Measurements from ENCODE around the gene KIF26B.
"Not testable (repeated sequence)": the region's sequence is repeated elsewhere in the genome, so short reads cannot be mapped to it uniquely, and the experiment has no call there.

Gene KIF26B

DNA sequence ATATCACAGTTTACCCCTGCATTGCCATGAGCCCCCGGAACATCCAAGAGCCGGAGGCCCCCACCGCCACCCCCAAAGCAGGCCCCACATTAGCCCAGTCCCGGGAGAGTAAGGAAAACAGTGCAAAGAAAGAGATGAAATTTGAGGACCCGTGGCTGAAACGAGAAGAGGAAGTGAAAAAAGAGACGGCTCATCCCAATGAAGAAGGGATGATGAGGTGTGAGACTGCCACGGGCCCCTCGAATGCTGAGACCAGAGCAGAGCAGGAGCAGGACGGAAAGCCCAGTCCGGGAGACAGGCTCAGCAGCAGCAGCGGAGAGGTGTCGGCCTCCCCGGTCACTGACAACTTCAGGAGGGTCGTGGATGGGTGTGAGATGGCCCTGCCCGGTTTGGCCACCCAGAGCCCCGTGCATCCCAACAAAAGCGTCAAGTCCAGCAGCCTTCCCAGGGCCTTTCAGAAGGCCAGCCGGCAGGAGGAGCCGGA, 532.4 kb downstream of the KIF26B start:
- no peak for DNase-seq

DNA sequence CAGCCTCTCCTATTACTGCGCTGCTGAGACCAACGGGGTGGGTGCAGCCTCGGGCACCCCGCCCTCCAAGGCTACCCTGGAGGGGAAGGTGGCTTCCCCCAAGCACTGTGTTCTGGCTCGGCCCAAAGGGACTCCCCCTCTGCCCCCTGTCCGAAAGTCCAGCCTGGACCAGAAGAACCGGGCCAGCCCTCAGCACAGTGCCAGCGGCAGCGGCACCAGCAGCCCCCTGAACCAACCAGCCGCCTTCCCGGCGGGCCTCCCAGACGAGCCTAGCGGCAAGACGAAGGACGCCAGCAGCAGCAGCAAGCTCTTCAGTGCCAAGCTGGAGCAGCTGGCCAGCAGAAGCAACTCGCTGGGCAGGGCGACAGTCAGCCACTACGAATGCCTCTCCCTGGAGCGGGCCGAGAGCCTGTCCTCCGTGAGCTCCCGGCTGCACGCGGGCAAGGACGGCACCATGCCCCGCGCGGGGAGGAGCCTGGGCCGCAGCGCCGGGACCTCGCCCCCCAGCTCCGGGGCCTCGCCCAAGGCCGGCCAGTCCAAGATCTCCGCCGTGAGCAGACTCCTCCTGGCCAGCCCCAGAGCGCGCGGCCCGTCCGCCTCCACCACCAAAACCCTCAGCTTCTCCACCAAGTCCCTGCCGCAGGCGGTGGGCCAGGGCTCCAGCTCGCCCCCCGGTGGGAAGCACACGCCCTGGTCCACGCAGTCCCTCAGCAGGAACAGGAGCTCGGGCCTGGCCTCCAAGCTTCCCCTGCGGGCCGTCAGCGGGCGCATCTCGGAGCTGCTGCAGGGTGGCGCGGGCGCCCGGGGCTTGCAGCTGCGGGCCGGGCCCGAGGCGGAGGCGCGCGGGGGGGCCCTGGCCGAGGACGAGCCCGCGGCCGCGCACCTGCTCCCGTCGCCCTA, 533.1 kb downstream of the KIF26B start:
- no peak for DNase-seq

DNA sequence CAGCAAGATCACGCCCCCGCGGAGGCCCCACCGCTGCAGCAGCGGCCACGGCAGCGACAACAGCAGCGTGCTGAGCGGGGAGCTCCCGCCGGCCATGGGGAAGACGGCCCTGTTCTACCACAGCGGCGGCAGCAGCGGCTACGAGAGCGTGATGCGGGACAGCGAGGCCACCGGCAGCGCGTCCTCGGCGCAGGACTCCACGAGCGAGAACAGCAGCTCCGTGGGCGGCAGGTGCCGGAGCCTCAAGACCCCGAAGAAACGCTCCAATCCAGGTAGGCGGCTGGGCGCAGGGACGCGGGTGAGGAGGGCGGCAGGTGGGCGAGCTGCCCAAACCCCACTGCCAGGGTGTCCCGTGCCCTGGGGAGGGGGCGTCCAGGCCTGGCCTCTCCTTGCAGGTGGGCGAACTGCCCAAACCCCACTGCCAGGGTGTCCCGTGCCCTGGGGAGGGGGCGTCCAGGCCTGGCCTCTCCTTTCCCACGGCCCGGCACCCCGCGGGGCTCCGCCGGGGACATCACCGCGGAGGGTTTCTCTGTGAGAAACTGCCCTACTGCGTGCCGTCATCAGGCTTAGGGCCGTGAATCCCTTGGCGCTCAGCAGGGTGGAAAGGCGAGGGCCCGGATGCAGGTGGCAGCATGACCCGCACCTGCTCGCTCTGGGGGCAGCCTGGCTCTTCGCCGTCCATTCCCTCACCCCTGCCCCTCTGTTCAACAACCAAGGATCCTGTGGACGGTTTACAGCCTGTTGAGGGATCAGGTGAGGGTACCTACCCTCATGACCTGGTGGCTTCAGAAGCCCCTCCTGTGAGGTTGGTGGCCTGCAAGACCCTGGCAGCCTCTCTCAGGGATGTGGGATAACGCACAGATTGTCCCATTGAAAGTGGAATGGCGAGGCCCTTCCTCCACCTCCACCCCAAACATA, 534.0 kb downstream of the KIF26B start:
- no peak for DNase-seq

DNA sequence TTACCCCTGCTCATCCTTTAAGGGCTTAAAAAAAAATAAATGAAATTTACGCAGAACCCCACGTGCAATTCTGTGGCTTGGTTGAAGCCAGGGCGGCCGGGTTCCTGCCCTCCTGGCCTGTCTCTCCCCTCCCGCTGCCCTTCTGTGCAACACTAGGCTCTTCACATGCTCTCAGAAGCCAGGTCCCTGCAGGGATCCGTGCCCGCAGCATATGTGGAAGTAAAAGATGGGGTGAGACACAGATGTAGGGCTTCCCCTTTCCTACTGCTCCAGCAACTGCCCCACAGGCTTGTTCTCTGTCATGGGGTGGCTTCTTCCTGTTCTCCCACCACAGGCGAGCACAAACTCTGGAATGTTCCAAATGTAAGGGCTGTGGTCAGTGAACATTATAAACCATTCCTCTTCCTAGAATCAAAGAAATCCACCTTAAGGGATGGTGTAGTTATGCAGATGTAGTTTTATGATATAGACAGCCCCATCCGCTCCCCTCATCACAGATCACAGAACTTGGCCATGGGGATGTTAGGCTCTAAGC, 535.4 kb downstream of the KIF26B start:
- DNase-seq = peak; percentile 33

DNA sequence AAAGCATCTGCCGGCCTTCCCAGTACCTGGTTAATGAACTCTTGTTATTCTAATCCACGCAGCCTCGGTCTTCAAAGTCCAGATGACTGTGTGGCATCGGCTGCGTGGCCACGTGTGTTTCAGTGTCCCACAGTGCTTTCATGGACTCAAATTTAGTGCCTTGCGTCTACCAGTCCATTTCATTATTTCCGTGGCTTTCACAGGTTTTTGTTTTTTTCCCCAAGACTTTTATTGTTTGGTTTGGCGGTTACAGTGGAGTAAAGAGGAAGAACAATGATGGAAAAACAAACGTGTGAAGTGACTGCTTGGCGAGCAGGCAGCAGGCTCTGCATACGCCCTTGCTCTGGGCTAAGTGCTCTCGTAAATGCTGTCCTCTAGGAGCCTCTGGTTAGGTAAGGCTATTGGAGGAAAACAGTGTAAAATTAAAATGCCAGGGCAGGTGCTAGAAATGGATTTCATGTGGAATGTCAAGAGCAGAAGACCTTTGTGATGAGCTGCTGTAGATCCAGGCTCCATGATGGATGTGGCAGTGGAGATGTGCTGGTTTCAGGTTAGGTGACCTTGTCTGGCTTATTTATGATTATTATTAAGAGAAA, 536.3 kb downstream of the KIF26B start:
- no peak for DNase-seq

DNA sequence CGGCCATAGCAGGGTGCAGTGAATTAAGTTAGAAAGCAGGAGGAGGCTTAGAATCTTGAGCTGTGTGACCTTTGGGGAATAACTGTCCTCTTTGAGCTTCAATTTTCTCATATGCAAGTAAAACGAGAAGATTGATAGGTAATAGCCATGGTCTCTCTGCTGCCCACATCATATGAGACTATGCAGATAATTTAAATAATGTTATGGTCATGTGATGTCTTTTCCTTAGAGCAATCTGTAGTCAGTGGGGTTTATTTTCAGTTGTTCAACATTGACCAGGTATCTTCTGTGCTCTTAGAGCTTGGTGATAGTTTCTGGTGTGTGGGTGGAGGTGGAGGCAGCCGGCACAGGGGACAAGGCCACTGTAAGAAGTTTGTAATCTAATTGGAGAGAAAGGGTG, 537.1 kb downstream of the KIF26B start:
- DNase-seq = no peak

- DNase-seq = no peak
These were observed 537.5 kb downstream of the KIF26B start for GRCh38 chr1:245692318-245692717.

GRCh38 chr1:245693116-245693793, 538.5 kb downstream of the KIF26B start:
- DNase-seq = no peak

DNA sequence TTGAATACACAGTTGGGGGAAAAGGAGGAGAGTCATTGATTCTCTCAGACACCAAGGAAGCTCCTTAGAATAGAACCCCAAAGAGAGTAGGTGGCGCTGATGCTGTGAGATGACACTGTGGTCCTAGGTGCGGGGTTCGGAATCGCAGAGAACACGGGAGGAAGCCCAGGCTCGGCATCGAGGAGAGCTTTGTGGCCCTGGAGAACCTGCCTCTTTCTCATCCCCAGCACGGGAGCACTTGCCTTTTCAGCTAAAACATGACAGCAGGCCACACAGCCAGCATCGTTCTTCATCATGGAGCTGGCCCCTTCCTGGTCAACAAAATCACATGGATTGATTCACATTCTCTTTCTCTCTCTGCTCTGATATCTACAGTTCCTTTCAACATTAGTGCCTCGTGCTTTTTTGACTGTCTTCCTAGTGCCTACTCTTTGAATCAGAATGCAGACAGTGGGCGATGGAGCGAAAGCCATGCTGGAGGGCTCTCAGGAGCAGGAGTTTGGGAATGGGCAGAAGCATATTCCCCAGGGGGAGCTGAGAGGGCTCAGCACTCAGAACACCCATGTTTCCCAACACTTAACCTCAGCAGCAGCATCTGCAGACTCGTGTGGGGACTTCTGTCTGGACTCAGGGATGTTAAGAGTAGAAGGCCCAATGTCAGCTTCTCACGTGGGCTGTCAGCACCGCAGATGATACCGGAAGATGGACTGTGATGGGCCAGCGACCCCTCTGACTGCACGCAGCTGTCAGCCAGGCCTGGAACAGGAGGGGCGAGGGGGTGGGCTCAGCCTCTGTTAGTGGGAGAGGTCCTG, 539.4 kb downstream of the KIF26B start:
- no peak for DNase-seq

GRCh38 chr1:245694753-245695195, 540.0 kb downstream of the KIF26B start:
- DNase-seq = no peak

- DNase-seq = no peak
These were observed 540.4 kb downstream of the KIF26B start for GRCh38 chr1:245695211-245695610.

GRCh38 chr1:245695701-245696100, 540.9 kb downstream of the KIF26B start:
- not testable (repeated sequence) for DNase-seq

GRCh38 chr1:245698116-245698515, 543.3 kb downstream of the KIF26B start:
- DNase-seq = no peak

DNA sequence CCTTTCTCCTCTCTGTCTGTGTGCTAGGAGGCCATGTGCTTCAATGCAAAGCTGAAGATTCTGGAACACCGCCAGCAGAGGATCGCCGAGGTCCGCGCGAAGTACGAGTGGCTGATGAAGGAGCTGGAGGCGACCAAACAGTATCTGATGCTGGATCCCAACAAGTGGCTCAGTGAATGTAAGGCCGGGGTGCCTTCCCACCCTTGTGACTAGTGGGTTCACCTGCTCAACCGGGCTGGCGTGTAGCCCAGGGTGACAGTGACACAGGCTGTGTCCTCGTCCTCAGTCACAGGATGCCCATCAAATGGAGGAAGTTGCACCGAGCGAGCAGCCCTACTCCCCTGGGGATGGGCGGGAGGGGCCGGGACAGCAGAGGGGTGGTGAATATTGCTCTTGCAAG, 544.1 kb downstream of the KIF26B start:
- DNase-seq = no peak

GRCh38 chr1:245700631-245701030, 545.8 kb downstream of the KIF26B start:
- no peak for DNase-seq

DNA sequence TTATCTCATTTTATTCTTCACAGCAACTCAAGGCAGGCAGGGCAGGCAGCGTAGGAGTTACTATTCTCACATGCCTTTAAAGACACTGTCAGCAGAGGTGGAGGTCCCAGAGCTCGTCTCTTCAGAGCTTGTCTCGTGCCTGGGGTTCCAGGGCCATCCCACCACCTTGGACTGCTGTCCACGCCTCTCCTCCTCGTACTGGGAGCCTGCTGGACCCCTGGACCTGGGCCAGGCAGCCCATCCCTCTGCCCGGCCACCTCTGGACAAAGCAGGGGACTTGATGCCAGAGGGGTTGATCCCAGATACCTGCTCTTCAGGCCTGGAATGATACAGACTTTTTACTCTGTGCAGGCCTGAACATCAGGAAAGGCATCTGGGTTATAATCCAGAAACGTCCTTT, 546.8 kb downstream of the KIF26B start:
- no peak for DNase-seq

DNA sequence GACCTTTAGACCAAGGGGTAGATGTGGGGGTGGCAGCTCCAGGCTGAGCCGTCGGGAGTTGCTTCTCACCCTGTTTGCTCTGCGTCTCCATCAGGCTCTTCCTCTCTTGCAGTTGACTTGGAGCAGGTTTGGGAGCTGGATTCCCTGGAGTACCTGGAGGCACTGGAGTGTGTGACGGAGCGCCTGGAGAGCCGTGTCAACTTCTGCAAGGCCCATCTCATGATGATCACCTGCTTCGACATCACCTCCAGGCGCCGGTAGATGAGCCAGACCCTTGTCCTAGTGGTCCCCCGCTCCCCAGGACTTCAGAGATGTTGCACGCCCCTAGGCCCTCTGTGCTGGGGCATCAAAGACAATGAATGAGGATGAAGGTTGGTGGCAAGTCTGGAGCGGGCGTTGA, 547.6 kb downstream of the KIF26B start:
- DNase-seq = no peak

DNA sequence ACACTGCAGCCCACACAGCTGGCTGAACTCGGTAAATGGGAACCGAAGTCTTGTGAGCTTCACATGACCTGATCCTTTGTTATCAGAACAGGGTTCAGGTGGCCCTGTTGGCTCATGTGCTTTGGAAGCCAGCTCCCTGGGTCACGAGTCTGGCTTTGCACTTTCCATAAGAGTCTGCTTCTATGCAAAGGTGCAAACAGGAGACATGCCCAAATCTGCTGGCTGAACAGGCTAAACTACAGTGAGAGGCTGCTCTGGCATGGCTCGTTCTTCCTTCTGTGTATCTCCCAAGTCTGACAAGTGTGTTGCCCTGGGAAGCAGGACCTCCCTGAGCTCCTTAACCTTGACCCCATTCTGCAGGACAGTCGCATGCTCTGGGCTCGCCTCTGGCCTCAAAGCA, 549.6 kb downstream of the KIF26B start:
- no peak for DNase-seq

DNA sequence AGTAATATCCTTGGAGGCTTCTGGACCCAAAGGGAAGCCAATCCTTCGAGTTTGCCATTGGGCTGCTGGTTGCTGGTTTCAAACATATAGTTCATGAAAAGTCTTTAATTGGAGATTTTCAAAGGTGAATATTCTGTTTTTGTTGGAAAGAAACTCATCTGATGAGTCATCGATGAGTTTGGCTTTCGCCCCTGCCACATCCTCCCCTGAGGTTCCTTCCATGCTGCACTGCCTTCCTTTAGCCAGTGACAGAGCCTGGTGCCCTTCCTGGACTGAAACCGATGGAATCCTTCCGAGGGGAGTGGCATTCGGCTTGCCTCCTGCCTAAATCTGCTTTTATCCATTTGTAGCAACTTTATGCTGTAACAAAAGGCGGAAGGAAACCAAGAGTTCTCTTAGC, 550.0 kb downstream of the KIF26B start:
- DNase-seq = peak; percentile 51

DNA sequence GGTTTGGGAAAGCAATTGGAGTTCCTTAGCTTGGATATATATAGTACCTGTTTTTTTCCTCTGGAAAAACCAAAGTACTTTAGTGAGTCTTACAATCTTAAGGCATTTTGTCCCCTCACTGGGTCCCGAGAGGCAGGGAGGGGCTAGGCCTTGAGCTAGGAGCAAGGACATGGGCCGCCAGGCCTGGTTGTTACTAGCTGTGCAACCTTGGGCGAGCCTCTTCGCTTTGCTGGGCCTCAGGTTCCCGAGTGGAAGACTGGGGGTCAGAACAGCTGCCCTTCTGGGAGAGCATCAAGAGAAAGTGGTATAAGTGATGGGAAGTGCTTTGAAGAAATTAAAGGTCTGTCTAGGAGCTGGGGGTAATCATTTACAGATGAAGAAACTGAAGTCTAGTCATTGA, 553.2 kb downstream of the KIF26B start:
- DNase-seq = no peak
